Hair follicular keratinocyte (primary cell): ENCODE data around the gene PRMT7. TPM values are rescaled to one million over a fixed set of nuclear protein-coding genes. Genes with fewer than 3 reads are reported as not detected.

Experiments used
- total RNA-seq: library from RNA; depleted of rRNA; stranded (reverse); fragments of >200 nt; gene quantifications from 2 replicates; pipeline ENCODE4 v1.2.3, GENCODE V29; 2015

The PRMT7 gene
- 17.3 and 42.6 TPM in 2 replicates for total RNA-seq

GRCh38 chr16:68310774-68311511, at the start of gene PRMT7, which contains the start of gene SLC7A6OS:
TSS of gene PRMT7 (plus strand) at chr16:68311019. CDS start at chr16:68315980, 4,961 bp downstream.
TSS of gene SLC7A6OS (minus strand) at chr16:68310946. CDS start at chr16:68310926, 20 bp downstream.

DNA sequence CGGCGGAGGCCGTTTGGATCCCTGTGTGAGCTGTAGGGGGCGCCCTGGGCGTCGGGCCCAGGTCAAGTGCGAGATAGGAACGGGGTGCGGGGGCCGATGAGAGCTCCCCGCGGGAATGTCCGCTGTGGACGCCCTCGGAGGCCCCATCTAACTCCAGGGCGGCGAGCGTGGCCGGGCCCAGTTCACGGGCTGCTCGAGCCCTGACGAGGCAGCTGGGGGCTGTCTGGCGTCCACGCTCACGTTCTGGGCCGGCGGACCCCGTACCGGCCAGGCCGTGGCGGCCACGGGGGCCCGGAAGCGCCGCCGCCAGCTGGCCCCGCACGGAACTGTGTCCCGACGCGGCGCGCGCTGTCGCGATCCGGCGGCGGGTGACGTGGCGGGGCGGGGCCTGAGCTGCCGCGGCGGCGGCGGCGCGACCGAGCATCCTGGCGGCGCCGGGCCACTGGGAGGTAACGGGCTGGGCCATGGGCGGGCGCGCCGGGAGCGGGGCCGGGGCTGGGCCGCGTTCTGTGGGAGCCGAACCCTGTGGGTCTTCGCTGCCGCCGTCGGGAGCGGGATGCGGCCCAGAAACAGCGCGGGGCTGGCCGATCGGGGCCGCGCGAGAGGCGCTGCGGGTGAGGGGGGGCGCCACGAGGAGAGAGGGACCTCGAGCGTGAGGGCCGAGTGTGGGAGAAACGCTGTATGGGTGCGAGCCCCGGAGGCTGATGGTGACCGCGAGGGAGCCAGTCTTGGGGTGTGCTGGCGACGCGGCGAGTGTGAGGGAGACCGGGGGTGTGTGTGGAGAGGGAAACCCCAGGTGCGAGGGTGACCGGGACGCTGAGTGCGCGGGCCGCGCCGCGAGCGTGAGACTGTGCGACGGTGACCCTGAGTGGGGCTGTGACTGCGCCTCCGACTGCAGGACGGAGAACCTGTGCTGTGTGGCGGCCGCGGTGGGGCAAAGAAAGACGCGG, 46.4 kb upstream of the PRMT7 start, which contains the start of gene SLC7A6:
Gene SLC7A6 (plus strand): TSS at position 399 of the 950 bp plus-strand sequence. CDS start 10,201 bp downstream, outside the sequence.

Other genes with a start within 250 kb of the PRMT7 start
- gene NFATC3, start 225.6 kb upstream of the PRMT7 start, total RNA-seq, result 8.4 and 10.7 TPM in 2 replicates
- gene ESRP2, start 74.9 kb upstream of the PRMT7 start, total RNA-seq, result 15.7 and 24.9 TPM in 2 replicates
- gene PLA2G15, start 65.6 kb upstream of the PRMT7 start, total RNA-seq, result 13.9 and 15.4 TPM in 2 replicates
- 18.5 and 21.8 TPM in 2 replicates for gene SLC7A6, start 46.5 kb upstream of the PRMT7 start, total RNA-seq
- gene SLC7A6OS, start 73 bp upstream of the PRMT7 start, total RNA-seq, result 10.2 and 13.2 TPM in 2 replicates
- gene SMPD3, start 137.5 kb downstream of the PRMT7 start, total RNA-seq, result 0.08 TPM in 1 of 2 replicates, not detected in the other
- gene ZFP90, start 228.3 kb downstream of the PRMT7 start, total RNA-seq, result 19.9 and 43.9 TPM in 2 replicates